Heart left ventricle (tissue), 13 donors: ENCODE results near the gene CREBBP.

Source experiments
- POLR2A ChIP-seq, 2 donors: fragments of 450-650 bp; IDR thresholded peaks; one replicate each; pipeline ENCODE4 v1.6.1; 2017; ENCODE audit warnings: antibody characterized with exemption in 2 of 2, mild to moderate bottlenecking in 2 of 2, moderate library complexity in 2 of 2
- TF ChIP-seq, protein P1 (sequence below), 12 donors: fragments of 200-600 bp; sonication (generic) in 4 of 12; IDR thresholded peaks; one replicate each; pipeline versions ENCODE4 v1.5.0 to v1.8.0; 2018 to 2022; ENCODE audit warnings: antibody characterized with exemption in 12 of 12, mild to moderate bottlenecking in 5 of 12
- donor health status: ischemic (EF 13 %, LVEDD 7.1; RV severe dilation, severe dysfunction).
- donor health status: DM: no; HTN: yes; CAD: no.
- donor health status: DM: no; HTN: no; CAD: no.
- donor health status: ischemic (EF 25% LVEDD 6.9; RV normal size, moderate dysfunction).
- donor health status: ischemic (EF 25% LVEDD 5.7; RV mildly dilated, moderate dysfunction).
- donor health status: ischemic (EF 35%, LVEDD 5.7; RV mildly dilated, moderate dysfunction).
- donor health status: nonischemic (EF 11% LVEDD 7.7; RV severe dilation, severe dysfunction).
- donor health status: DM: yes; HTN: yes; CAD: no.
- donor health status: PGD.
- donor health status: ischemic (EF 29% LVEDD 5.4; RV normal size, mild dysfunction).
- donor health status: nonischemic (EF 23%, LVEDD 6.1; RV moderate dilation, normal function).

DNA sequence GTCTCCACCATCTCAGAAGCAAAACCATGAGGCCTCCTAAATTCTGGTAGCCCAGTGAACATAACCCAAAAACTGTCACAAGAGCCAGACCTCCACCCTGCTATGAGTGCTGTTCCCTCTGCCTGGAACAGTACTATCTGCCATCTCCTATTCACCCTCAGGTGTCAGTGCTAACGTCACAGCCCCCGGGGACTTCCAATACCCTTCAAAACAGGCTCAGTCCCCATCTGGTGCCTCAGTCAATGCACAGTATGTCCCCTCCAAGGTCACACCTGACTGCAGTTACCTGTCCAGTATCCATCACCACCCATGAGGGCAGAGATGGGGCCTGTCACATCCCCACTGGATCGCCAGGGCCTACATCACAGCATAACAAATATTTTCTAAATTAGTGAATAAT, 11.5 kb downstream of the CREBBP start:
- TF ChIP-seq, protein P1, sequence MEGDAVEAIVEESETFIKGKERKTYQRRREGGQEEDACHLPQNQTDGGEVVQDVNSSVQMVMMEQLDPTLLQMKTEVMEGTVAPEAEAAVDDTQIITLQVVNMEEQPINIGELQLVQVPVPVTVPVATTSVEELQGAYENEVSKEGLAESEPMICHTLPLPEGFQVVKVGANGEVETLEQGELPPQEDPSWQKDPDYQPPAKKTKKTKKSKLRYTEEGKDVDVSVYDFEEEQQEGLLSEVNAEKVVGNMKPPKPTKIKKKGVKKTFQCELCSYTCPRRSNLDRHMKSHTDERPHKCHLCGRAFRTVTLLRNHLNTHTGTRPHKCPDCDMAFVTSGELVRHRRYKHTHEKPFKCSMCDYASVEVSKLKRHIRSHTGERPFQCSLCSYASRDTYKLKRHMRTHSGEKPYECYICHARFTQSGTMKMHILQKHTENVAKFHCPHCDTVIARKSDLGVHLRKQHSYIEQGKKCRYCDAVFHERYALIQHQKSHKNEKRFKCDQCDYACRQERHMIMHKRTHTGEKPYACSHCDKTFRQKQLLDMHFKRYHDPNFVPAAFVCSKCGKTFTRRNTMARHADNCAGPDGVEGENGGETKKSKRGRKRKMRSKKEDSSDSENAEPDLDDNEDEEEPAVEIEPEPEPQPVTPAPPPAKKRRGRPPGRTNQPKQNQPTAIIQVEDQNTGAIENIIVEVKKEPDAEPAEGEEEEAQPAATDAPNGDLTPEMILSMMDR (IDR thresholded peaks at IDR 0.05), result no peak
- no peak for TF ChIP-seq POLR2A (IDR thresholded peaks at IDR 0.05)
